Measurements from ENCODE around the gene TMEM45A.
"Not testable (repeated sequence)": the region's sequence is repeated elsewhere in the genome, so short reads cannot be mapped to it uniquely, and the experiment has no call there.

TMEM45A gene

GRCh38 chr3:100489118-100489517, 3.3 kb upstream of the TMEM45A start:
- no peak for DNase-seq

GRCh38 chr3:100496711-100497261, 4.4 kb downstream of the TMEM45A start:
- DNase-seq: no peak

- no peak for DNase-seq
Measured at GRCh38 chr3:100499651-100500050, 7.2 kb downstream of the TMEM45A start.

- DNase-seq: no peak
Measured at GRCh38 chr3:100500320-100500880, 8.0 kb downstream of the TMEM45A start.

GRCh38 chr3:100503448-100503847, 11.0 kb downstream of the TMEM45A start:
- no peak for DNase-seq

DNA sequence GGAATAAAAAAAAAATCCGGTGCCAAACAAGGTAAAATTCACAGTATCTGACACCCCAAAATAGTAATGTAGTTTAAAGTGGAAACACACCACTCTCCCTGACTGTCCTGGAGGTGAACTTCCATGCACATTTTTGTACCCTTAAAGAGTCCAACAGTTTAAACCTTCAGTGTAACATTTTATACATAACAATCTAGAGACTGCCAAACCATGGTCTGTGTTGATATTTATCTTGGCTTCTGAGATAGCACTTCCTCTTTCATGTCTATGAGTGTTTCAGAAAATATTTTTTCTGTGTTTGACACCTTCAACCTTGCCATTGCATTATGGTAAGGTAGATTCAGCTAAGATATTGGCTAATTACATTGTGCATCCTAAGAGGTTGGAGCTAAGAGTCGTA, 13.9 kb downstream of the TMEM45A start:
- no peak for DNase-seq

DNA sequence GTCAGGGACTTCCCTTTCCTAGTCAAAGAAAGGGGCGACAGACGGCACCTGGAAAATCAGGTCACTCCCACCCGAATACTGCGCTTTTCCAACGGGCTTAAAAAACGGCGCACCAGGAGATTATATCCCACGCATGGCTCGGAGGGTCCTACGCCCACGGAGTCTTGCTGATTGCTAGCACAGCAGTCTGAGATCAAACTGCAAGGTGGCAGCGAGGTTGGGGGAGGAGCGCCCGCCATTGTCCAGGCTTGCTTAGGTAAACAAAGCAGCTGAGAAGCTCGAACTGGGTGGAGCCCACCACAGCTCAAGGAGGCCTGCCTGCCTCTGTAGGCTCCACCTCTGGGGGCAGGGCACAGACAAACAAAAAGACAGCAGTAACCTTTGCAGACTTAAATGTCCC, 17.4 kb downstream of the TMEM45A start:
- not testable (repeated sequence) for DNase-seq

DNA sequence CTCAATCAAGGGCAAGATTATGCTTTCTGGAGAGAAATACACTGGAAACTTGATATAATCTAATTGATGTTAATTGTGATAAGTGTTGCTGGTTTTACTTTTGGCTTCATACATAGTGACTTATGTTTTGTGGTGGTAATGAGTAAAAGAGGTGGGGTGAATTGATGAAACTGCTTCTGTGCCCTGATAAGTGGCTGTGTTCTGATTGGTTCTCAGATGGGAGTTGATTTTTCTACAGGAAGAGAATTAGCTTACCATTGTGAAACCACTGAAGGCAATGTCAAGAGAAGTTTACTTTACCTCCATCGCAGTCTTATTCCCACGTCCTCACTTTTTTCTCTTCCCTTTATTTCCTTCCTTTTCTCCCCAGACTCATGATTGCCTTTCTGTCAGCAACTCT, 23.8 kb downstream of the TMEM45A start:
- DNase-seq: no peak

DNA sequence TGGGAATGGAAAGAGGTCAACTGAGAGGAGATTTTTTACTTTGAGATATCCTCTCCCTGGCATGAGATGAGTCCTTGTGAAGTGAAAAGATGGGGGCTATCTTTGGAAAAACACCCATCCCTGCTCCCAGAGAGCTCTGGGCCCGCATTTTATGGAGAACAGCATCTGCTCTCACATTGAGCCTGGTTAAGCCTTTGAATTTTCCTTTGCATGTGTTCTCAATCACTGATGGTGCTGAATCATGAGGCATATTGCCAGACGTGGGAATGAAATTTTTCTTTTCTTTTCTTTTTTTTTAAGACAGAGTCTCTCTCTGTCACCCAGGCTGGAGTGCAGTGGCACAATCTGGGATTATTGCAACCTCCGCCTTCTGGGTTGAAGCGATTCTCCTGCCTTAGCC, 24.4 kb downstream of the TMEM45A start:
- DNase-seq: no peak

GRCh38 chr3:100517276-100517675, 24.9 kb downstream of the TMEM45A start:
- DNase-seq: no peak

DNA sequence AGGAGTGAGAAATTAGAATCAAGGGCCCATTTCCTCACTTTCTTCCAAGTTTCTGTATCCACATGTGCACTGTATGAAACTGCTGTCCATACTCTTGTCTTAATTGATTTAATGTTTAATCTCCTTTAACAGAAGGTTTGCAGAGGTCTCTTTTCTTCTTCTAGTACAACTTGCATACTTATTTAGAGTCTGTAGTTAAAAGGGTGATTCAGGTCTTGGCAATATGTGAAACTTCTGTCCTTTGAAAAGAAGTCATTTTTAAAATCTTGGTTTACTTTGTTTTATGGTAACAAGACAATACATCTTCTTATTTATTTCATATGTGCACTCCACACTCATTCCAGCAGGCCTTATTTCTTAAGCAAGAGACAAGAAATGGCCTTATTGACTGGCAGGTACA, 25.8 kb downstream of the TMEM45A start:
- DNase-seq: no peak

GRCh38 chr3:100518983-100519382, 26.6 kb downstream of the TMEM45A start:
- no peak for DNase-seq

DNA sequence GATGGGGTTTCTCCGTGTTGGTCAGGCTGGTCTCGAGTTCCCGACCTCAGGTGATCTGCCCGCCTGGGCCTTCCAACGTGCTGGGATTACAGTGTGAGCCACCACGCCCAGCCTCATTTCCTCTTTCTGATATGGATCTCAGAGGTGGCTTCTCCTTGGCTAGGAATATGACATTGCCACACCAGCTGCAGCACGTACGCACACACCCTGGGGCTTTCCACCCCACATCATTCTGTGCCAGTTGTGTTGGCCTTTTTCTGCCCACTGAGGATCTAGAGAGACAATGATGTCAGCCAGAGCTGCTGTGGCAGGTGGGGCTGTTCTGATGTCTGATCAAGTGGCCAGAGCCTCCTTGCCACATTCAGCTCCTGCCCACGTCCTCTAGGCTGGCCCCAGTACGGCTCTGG, 29.0 kb downstream of the TMEM45A start:
- no peak for DNase-seq

DNA sequence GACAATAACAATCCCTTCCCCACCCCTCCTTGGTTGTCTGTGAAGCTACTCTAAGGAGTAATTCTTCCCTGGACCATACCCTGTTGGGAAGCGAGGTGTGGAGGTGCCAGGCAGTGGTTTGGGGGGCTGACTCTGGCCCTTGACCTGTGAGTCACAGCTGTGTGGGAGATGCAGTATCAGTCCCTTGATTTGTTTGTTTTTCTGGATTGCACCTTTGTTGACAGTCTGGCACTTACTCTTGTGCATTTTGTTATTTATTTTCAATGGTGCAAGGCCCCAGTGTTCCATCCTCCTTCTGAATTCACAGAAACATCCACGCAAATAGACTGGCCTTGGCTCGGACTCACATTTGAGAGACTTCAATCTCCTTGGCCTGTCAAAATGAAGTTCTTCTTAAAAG, 29.7 kb downstream of the TMEM45A start:
- DNase-seq: no peak

DNA sequence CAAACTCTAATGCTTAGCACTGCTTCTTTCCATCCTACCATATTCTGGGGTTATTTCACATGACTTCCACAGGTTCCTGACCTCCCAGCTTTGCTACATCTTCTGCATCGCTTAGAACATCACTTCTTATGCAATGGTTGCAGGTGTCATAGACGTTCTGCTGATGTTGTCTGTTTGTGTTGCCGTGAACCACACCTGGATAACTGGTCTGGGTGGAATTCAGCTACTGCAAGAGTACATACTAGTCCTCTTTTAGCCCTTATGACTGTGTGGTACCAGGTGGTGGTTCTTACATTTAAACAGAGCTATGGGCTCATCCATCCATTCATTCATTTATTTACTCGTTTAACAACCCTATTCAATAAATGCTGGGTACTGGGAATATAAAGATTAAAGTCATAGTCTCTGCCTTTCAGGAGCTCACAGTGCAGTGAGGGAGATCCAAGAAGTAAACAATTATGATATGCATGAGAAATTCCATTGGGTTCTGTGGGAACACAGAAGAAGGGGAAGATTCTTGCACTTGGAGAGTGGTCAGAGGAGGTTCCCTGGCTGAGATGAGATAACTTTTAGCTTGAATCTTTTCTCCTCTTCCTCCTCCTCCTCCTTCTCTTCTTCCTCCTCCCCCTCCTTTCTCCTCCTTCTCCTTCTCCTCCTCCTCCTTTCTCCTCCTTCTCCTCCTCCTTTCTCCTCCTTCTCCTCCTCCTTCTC, 30.8 kb downstream of the TMEM45A start:
- no peak for DNase-seq

DNA sequence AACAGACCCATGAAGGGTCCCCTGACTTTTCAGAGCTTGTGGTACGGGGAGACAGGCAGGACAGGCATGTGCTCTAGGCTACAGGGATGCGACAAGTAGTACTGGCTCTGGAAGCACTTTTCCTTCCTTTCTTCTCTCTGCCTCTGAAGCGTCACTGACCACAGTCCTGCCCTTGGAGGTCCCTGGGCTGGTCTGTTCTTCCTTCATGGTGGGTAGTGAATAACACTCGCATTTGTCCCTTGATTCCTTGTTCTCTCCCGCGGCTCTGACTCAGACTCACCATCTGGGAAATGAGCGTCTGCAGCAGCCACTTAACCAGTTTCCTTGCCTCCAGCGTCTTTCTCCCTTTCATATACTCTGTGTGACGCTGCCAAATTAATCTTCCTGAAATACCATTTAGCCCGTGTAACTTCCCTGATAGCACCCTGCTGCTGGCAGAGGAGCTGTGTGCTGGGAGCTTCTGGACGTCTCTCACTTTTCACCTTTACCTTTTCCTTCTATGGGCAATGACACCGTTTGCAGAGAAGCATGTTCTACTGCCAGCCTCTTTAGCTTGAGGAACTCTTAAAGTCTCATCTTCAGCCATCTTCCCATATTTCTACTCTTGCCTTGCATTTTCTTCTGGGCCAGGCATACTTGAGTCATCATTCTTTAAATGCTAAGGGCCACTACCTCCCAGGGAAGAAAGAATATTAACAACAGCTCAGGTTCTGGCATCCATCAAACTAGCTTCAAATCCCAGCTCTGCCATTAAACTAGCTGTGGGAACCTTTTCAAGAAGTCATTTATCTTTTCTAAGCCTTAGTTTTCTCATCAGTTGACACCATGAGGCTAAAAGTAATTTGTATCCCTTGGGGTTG, 33.6 kb downstream of the TMEM45A start:
- no peak for DNase-seq

DNA sequence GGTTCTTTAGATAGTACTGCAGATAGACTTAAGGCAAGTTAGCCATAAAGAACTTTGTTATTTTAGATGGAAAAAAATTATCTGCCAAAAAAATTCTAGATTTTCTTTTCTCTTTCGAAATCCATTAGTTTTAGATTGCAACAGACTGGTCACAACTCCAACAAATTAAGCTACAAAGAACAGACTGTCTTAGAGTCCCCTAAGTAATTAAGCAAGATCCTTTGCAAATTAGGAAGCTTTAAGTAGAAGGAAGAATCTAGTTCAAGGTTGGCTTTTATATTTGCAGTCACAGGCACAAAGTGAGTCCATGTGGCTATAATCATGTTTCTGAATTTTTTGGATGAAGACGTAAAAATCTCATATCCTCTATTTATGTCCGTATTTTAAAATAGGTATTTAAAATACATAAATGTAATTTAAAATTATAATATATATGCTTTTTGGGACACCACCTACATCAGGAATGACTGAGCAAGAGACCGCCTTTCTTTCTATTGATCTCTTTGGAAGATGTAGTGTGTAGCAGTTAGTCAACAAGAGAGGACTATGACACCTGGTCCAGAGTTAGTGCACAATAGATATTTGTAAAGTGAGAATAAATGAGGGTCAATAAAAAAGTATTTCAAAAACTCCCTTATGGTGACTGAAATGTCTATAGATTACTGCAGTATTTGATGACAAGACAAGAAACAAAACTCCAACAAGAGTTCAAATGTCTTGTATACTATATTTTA, 34.4 kb downstream of the TMEM45A start:
- no peak for DNase-seq

- DNase-seq: no peak
Measured at GRCh38 chr3:100527347-100527735, 34.9 kb downstream of the TMEM45A start.

DNA sequence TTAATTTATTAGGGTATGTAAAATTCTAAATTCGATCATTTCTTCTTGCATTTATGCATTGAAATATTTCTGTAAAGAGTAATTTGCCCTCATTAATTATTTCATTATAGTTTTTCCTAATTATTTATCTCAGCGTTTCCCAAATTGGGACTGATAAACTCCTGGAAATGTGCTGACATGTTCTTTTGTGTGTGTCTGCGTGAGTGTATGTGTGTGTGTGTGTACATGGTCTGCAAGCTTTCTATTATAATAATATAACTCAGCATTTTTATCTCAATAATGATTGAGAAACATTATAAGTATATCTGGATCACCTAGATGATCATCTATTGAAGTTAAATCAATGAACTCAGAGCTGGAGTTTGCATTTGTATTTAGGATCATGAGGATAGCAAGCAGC, 38.7 kb downstream of the TMEM45A start:
- DNase-seq: no peak

GRCh38 chr3:100532411-100532810, 40.0 kb downstream of the TMEM45A start:
- no peak for DNase-seq

DNA sequence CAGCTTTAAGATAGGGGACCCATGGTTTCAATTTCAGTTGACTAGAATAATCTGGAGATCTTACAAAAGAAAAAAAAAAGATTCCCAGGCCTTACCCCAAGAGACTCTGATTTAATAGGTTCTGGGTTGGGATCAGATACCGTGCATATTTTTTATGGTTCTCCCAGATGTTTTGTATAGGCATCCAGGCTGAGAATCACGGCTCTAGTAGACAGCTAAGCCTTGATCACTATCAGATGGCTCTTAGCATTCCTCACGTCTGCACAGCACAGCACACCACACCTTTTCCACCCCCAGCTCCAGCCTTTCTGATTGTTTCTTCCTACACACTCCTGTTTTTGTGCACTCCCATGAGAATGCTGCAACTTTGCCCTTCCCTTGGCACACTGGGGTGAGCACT, 40.8 kb downstream of the TMEM45A start:
- no peak for DNase-seq

- DNase-seq: no peak
Measured at GRCh38 chr3:100535610-100535943, 43.2 kb downstream of the TMEM45A start.

DNA sequence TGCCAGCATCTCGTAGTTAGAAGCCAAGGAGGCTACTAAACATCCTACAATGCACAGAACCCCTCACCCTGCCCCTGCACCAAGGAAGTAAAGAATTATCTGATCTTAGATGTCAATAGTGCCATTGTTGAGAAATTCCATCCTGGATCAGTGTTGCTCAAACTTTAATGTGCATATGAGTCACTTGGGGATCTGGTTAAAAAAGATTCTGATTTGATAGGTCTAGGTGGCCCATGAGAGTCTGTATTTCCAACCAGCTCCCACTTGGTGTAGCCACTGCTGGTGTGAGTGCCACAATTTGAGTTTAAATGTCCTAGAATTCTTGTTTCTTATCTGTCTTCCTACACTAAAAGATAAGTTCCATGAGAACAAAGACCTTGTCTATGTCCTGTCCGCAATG, 43.7 kb downstream of the TMEM45A start:
- DNase-seq: no peak
